ENCODE measurements around the gene OR2J3. TPM values are rescaled to one million over a fixed set of nuclear protein-coding genes. Genes with fewer than 3 reads are reported as not detected.
"Not testable (repeated sequence)": the region's sequence is repeated elsewhere in the genome, so short reads cannot be mapped to it uniquely, and the experiment has no call there.

Gene OR2J3
- total and polyA plus RNA-seq, 2 of the 8 experiments (the other 6 are each of a cell fraction or from before 2014, with no cell fraction given) = 0.03 TPM; not detected in 1

DNA sequence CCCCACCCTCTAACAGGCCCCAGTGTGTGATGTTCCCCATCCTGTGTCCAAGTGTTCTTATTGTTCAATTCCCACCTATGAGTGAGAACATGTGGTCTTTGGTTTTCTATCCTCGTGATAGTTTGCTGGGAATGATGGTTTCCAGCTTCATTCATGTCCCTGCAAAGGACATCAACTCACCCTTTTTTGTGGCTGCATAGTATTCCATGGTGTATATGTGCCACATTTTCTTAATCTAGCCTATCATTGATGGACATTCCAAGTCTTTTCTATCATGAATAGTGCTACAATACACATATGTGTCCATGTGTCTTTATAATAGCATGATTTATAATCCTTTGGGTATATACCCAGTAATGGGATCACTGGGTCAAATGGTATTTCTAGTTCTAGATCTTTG, 47.3 kb downstream of the OR2J3 start:
- POLR2A ChIA-PET (ENCODE audit: partially characterized antibody); H2AFZ ChIP-seq (ENCODE audit: low read length); FAIRE-seq; H3K14ac ChIP-seq (ENCODE audit: insufficient read length); H3K4me2 ChIP-seq (ENCODE audit: insufficient read depth in 1 of 2, low read depth in 2 of 2, low read length in 2 of 2); H3K4me3 ChIP-seq (ENCODE audit: extremely low read depth in 1 of 4, insufficient read depth in 2 of 4, low read depth in 3 of 4, low read length in 4 of 4); H3K36me3 ChIP-seq (ENCODE audit: control insufficient read depth in 2 of 4, insufficient read depth in 4 of 4, low read length in 3 of 4); H3K79me2 ChIP-seq (ENCODE audit: control insufficient read depth in 1 of 2, insufficient read depth in 2 of 2, low read length in 2 of 2); H4K20me1 ChIP-seq (replicated peaks in 1 of 2; ENCODE audit: control insufficient read depth in 1 of 2, insufficient read depth in 2 of 2, low read length in 2 of 2); H2BK15ac ChIP-seq (ENCODE audit: low read length); H2BK5ac ChIP-seq (ENCODE audit: low read depth, low read length); H3K79me1 ChIP-seq (ENCODE audit: low read depth, low read length); H3K27ac ChIP-seq (ENCODE audit: low read depth, low read length); H2AK5ac ChIP-seq (ENCODE audit: low read depth, low read length); H4K5ac ChIP-seq (ENCODE audit: insufficient read length, low read depth, low read length); H4K8ac ChIP-seq (ENCODE audit: extremely low read depth, insufficient read depth, low read length); H2BK20ac ChIP-seq (ENCODE audit: low read length); H3K27me3 ChIP-seq (replicated peaks in 1 of 4; ENCODE audit: control insufficient read depth in 3 of 4, extremely low read depth in 1 of 4, insufficient read depth in 3 of 4, low read length in 3 of 4); H3K56ac ChIP-seq (replicated peaks; ENCODE audit: insufficient read length, low read depth, low read length); H3K23me2 ChIP-seq (ENCODE audit: low read depth, low read length); H3K18ac ChIP-seq (ENCODE audit: extremely low read depth, low read length); H2BK12ac ChIP-seq (ENCODE audit: low read depth, low read length); H4K91ac ChIP-seq (replicated peaks; ENCODE audit: insufficient read length, low read length); H3K9ac ChIP-seq (replicated peaks in 1 of 4; ENCODE audit: extremely low read depth in 1 of 4, low read depth in 3 of 4, low read length in 3 of 4); CTCF ChIA-PET (ENCODE audit: partially characterized antibody); H3K4me1 ChIP-seq (replicated peaks in 1 of 4; ENCODE audit: control insufficient read depth in 3 of 4, insufficient read depth in 4 of 4, low read length in 3 of 4); DNase-seq (ENCODE audit: low read depth in 1 of 2, low spot score in 2 of 2); H2BK120ac ChIP-seq (replicated peaks; ENCODE audit: low read depth, low read length); H3K23ac ChIP-seq (ENCODE audit: insufficient read length); H3K9me3 ChIP-seq (ENCODE audit: insufficient read depth in 2 of 2, low read depth in 1 of 2, low read length in 1 of 2); H3K4ac ChIP-seq (replicated peaks; ENCODE audit: insufficient read length, low read depth, low read length): not testable (repeated sequence)
- WGBS, 2 experiments (ENCODE audit: extremely low coverage in 1 of 2, insufficient coverage in 1 of 2, insufficient read length in 1 of 2, insufficient replicate concordance in 2 of 2, low coverage in 1 of 2, low lambda C conversion rate in 2 of 2, missing lambda C conversion rate in 1 of 2) = 90% methylated on average over 1 of the region's 1 CpG; no CpG with 5 or more reads in 1 of the 2 experiments

- H3K23ac ChIP-seq (ENCODE audit: insufficient read length); FAIRE-seq: not testable (repeated sequence)
Observed at GRCh38 chr6:29159922-29160321, 52.1 kb downstream of the OR2J3 start.

More at GRCh38 chr6:29159922-29160321, 52.1 kb downstream of the OR2J3 start:
- H3K4me3 ChIP-seq (ENCODE audit: extremely low read depth in 1 of 4, insufficient read depth in 2 of 4, low read depth in 3 of 4, low read length in 4 of 4); CTCF ChIA-PET (ENCODE audit: partially characterized antibody); H3K4me2 ChIP-seq (ENCODE audit: insufficient read depth in 1 of 2, low read depth in 2 of 2, low read length in 2 of 2); H3K9me3 ChIP-seq (ENCODE audit: insufficient read depth in 2 of 2, low read depth in 1 of 2, low read length in 1 of 2); H3K79me2 ChIP-seq (ENCODE audit: control insufficient read depth in 1 of 2, insufficient read depth in 2 of 2, low read length in 2 of 2); H4K20me1 ChIP-seq (replicated peaks in 1 of 2; ENCODE audit: control insufficient read depth in 1 of 2, insufficient read depth in 2 of 2, low read length in 2 of 2); H3K36me3 ChIP-seq (ENCODE audit: control insufficient read depth in 2 of 4, insufficient read depth in 4 of 4, low read length in 3 of 4); POLR2A ChIA-PET (ENCODE audit: partially characterized antibody); H2AFZ ChIP-seq (ENCODE audit: low read length); H3K56ac ChIP-seq (replicated peaks; ENCODE audit: insufficient read length, low read depth, low read length); H2BK15ac ChIP-seq (ENCODE audit: low read length); H3K4ac ChIP-seq (replicated peaks; ENCODE audit: insufficient read length, low read depth, low read length); H2BK5ac ChIP-seq (ENCODE audit: low read depth, low read length); H3K79me1 ChIP-seq (ENCODE audit: low read depth, low read length); H2BK120ac ChIP-seq (replicated peaks; ENCODE audit: low read depth, low read length); DNase-seq (ENCODE audit: low read depth in 1 of 2, low spot score in 2 of 2); H2AK5ac ChIP-seq (ENCODE audit: low read depth, low read length); H3K23me2 ChIP-seq (ENCODE audit: low read depth, low read length); H3K18ac ChIP-seq (ENCODE audit: extremely low read depth, low read length); H2BK20ac ChIP-seq (ENCODE audit: low read length); H4K5ac ChIP-seq (ENCODE audit: insufficient read length, low read depth, low read length); H4K91ac ChIP-seq (replicated peaks; ENCODE audit: insufficient read length, low read length); H3K4me1 ChIP-seq (replicated peaks in 1 of 4; ENCODE audit: control insufficient read depth in 3 of 4, insufficient read depth in 4 of 4, low read length in 3 of 4); H3K27me3 ChIP-seq (replicated peaks in 1 of 4; ENCODE audit: control insufficient read depth in 3 of 4, extremely low read depth in 1 of 4, insufficient read depth in 3 of 4, low read length in 3 of 4); H3K9ac ChIP-seq (replicated peaks in 1 of 4; ENCODE audit: extremely low read depth in 1 of 4, low read depth in 3 of 4, low read length in 3 of 4); H3K27ac ChIP-seq (ENCODE audit: low read depth, low read length); H4K8ac ChIP-seq (ENCODE audit: extremely low read depth, insufficient read depth, low read length); H2BK12ac ChIP-seq (ENCODE audit: low read depth, low read length); H3K14ac ChIP-seq (ENCODE audit: insufficient read length): not testable (repeated sequence)
- 70% methylated on average over 1 of the region's 29 CpGs; no CpG with 5 or more reads in 1 of the 2 experiments for WGBS, 2 experiments (ENCODE audit: extremely low coverage in 1 of 2, insufficient coverage in 1 of 2, insufficient read length in 1 of 2, insufficient replicate concordance in 2 of 2, low coverage in 1 of 2, low lambda C conversion rate in 2 of 2, missing lambda C conversion rate in 1 of 2)
